Neural progenitor cell (in vitro differentiated cells): ENCODE data around the gene SLC35F3. TPM values are rescaled to one million over a fixed set of nuclear protein-coding genes. Genes with fewer than 3 reads are reported as not detected.

ENCODE experiments used
- DNase-seq: peaks from one replicate; pipeline ENCODE4 v3.0.0-alpha.2; 2016; ENCODE audit warnings: low spot score
- H2AFZ ChIP-seq: fragments of 200-600 bp; sonication (generic); replicated peaks from 2 replicates; pipeline ENCODE4 v1.6.1; 2016; ENCODE audit warnings: antibody characterized with exemption
- H3F3A ChIP-seq: fragments of 200-600 bp; sonication (generic); 2 replicates; pipeline ENCODE4 v1.6.1; 2016; ENCODE audit warnings: antibody characterized with exemption, low read depth
- H3K27ac ChIP-seq: fragments of 200-600 bp; sonication (generic); 2 replicates; pipeline ENCODE4 v1.5.1; 2016; ENCODE audit warnings: mild to moderate bottlenecking
- H3K27me3 ChIP-seq: fragments of 200-600 bp; sonication (generic); 2 replicates; pipeline ENCODE4 v1.6.1; 2016; ENCODE audit warnings: mild to moderate bottlenecking, moderate library complexity
- H3K36me3 ChIP-seq: fragments of 200-600 bp; sonication (generic); 2 replicates; pipeline ENCODE4 v1.5.1; 2016
- H3K4me1 ChIP-seq: fragments of 200-600 bp; sonication (generic); 2 replicates; pipeline ENCODE4 v1.6.1; 2016; ENCODE audit warnings: mixed run types
- H3K4me2 ChIP-seq: fragments of 200-600 bp; sonication (generic); 2 replicates; pipeline ENCODE4 v1.6.1; 2016
- H3K4me3 ChIP-seq: fragments of 200-600 bp; sonication (generic); 2 replicates; pipeline ENCODE4 v1.5.1; 2016
- H3K79me2 ChIP-seq: fragments of 200-600 bp; sonication (generic); 2 replicates; pipeline ENCODE4 v1.6.1; 2016; ENCODE audit warnings: low read depth
- H3K9ac ChIP-seq: fragments of 200-600 bp; sonication (generic); 2 replicates; pipeline ENCODE4 v1.6.1; 2016
- H3K9me3 ChIP-seq: fragments of 200-600 bp; sonication (generic); 2 replicates; pipeline ENCODE4 v1.5.1; 2016; ENCODE audit warnings: low read depth
- H4K20me1 ChIP-seq: fragments of 200-600 bp; sonication (generic); 2 replicates; pipeline ENCODE4 v1.6.1; 2016; ENCODE audit warnings: low read depth
- H3K27ac Mint-ChIP-seq: 3 replicates; pipeline ENCODE4 v1.8.0; 2021; ENCODE audit warnings: mixed read lengths
- H3K27me3 Mint-ChIP-seq: 2 replicates; pipeline ENCODE4 v1.8.0; 2022; ENCODE audit warnings: low read depth, mild to moderate bottlenecking, inconsistent platforms, moderate library complexity, mixed read lengths; ENCODE audit not compliant: insufficient read depth
- H3K36me3 Mint-ChIP-seq: 3 replicates; pipeline ENCODE4 v1.8.0; 2021; ENCODE audit warnings: mixed read lengths
- H3K4me1 Mint-ChIP-seq: 3 replicates; pipeline ENCODE4 v1.8.0; 2021; ENCODE audit warnings: mixed read lengths
- H3K4me3 Mint-ChIP-seq: 3 replicates; pipeline ENCODE4 v1.8.0; 2021; ENCODE audit warnings: mild to moderate bottlenecking, moderate library complexity, mixed read lengths
- H3K9me3 Mint-ChIP-seq: 3 replicates; pipeline ENCODE4 v1.8.0; 2020; ENCODE audit warnings: mixed read lengths
- EZH2 ChIP-seq: fragments of 200-600 bp; sonication (generic); IDR thresholded peaks from 2 replicates; pipeline ENCODE4 v1.6.1; 2017; ENCODE audit warnings: antibody characterized with exemption, mild to moderate bottlenecking, moderate library complexity
- EZH2phosphoT487 ChIP-seq: fragments of 200-600 bp; sonication (generic); IDR thresholded peaks from 2 replicates; pipeline ENCODE4 v1.6.1; 2017; ENCODE audit warnings: antibody characterized with exemption
- total RNA-seq: library from RNA; depleted of rRNA; stranded (reverse); fragments of >200 nt; gene quantifications from 2 replicates; pipeline ENCODE4 v1.2.3, GENCODE V29; 2015; ENCODE audit warnings: low replicate concordance
- TF ChIP-seq, protein P1 (sequence below): fragments of 200-600 bp; sonication (generic); IDR thresholded peaks from 2 replicates; pipeline ENCODE4 v1.5.1; 2017; ENCODE audit warnings: antibody characterized with exemption, mild to moderate bottlenecking

The SLC35F3 gene
- total RNA-seq, 1 donor from 2014 or later = 0.79 TPM

DNA sequence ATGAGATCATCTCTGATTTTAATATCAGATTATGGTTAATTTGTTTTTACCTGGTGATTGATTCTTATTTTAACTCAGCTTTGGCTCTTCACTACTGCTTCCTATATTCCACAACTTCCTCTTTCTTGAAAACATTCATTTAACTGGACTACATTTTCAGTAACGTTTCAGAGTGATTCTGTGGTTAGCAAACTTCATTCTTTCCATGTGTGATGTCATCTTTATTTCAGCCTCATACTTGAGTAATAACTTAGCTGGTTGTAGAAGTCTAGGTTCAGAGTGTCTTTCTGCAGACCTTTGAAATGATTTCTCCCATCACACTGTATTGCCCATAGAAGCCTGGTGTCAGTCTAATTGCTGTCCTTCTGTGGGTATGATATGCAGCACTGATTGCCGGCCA is 36.0 kb upstream of the SLC35F3 start:
- no peak overlapping the region for H3K4me3 Mint-ChIP-seq

DNA sequence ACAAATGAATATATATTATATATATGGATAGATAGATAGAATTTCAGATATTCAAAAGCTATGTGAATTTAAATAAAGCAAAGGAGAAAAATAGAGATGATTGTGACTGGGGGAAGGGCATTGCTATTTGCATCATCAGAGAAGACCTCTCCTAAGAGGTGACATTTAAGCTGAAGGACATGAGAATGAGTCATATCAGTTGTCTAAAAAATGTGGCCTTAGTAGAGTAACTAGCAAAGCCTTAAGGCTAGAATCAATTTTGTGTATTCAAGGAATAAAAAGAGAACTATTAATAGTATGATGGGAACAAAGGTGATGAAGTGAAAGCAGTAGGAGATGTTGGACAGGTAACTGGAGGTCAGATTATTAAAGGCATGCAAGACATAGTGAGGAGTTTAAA is 34.8 kb upstream of the SLC35F3 start:
- Histone ChIP-seq H4K20me1 (no peaks in the 10 kb centered on the region), H3K36me3 (peaks cover 9% of the 10 kb centered on the region), H2AFZ (no peak overlapping the region), H3K79me2 (no peaks in the 10 kb centered on the region), H3K27ac (no peak overlapping the region), H3K9ac (no peak overlapping the region), H3F3A (no peaks in the 10 kb centered on the region), H3K9me3 (peaks cover 12% of the 10 kb centered on the region), H3K4me2 (no peak overlapping the region), H3K4me3 (no peak overlapping the region), H3K4me1 (no peaks in the 10 kb centered on the region), H3K27me3 (no peaks in the 10 kb centered on the region)
- Mint-ChIP-seq H3K9me3 (peaks cover 22% of the 10 kb centered on the region), H3K4me3 (no peak overlapping the region), H3K4me1 (no peaks in the 10 kb centered on the region), H3K36me3 (no peaks in the 10 kb centered on the region), H3K27ac (no peak overlapping the region), H3K27me3 (peaks cover 2% of the 10 kb centered on the region)
- DNase-seq = no peak
- TF ChIP-seq EZH2phosphoT487 (no peak), EZH2 (no peak)
- TF ChIP-seq, protein P1, sequence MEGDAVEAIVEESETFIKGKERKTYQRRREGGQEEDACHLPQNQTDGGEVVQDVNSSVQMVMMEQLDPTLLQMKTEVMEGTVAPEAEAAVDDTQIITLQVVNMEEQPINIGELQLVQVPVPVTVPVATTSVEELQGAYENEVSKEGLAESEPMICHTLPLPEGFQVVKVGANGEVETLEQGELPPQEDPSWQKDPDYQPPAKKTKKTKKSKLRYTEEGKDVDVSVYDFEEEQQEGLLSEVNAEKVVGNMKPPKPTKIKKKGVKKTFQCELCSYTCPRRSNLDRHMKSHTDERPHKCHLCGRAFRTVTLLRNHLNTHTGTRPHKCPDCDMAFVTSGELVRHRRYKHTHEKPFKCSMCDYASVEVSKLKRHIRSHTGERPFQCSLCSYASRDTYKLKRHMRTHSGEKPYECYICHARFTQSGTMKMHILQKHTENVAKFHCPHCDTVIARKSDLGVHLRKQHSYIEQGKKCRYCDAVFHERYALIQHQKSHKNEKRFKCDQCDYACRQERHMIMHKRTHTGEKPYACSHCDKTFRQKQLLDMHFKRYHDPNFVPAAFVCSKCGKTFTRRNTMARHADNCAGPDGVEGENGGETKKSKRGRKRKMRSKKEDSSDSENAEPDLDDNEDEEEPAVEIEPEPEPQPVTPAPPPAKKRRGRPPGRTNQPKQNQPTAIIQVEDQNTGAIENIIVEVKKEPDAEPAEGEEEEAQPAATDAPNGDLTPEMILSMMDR = no peak

More for the DNA sequence above, 36.0 kb upstream of the SLC35F3 start:
- peaks cover 9% of the 10 kb centered on the region for H3K36me3 ChIP-seq
- H3K36me3 Mint-ChIP-seq = no peaks in the 10 kb centered on the region
- no peak overlapping the region for H3K4me3 ChIP-seq
- no peak overlapping the region for H3K9ac ChIP-seq
- H3K79me2 ChIP-seq = no peaks in the 10 kb centered on the region
- no peaks in the 10 kb centered on the region for H3K4me1 Mint-ChIP-seq
- H3F3A ChIP-seq = no peaks in the 10 kb centered on the region
- H3K4me1 ChIP-seq = no peaks in the 10 kb centered on the region
- H3K27ac Mint-ChIP-seq = no peak overlapping the region
- no peaks in the 10 kb centered on the region for H4K20me1 ChIP-seq
- no peak overlapping the region for H2AFZ ChIP-seq
- no peak overlapping the region for H3K27ac ChIP-seq
- H3K27me3 Mint-ChIP-seq = peaks cover 2% of the 10 kb centered on the region
- TF ChIP-seq, protein P1 = no peak
- TF ChIP-seq EZH2phosphoT487 = no peak
- no peak for TF ChIP-seq EZH2
- DNase-seq = no peak
- H3K27me3 ChIP-seq = no peaks in the 10 kb centered on the region
- peaks cover 22% of the 10 kb centered on the region for H3K9me3 Mint-ChIP-seq
- peaks cover 12% of the 10 kb centered on the region for H3K9me3 ChIP-seq
- no peak overlapping the region for H3K4me2 ChIP-seq

DNA sequence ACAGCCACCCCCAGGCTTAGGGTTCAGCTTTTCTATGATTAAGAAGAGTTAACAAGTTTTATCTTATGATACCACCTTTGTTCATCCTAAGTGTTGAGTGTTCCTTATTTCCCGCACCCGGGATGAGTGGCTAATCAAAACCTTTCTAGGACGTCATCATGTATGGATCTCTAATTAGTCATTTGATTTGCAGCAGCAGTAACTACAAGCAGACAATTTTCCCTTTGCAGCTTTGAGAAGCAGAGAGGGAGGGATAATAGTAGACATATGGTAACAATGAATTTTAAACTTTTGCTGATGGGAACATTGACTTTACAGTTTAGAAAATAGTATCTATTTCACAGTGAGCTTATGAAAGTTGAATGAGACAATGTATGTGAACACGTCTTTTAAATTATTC is 30.8 kb upstream of the SLC35F3 start:
- Histone ChIP-seq H3F3A (no peaks in the 10 kb centered on the region), H3K27ac (no peak overlapping the region), H3K36me3 (no peaks in the 10 kb centered on the region), H3K9me3 (no peaks in the 10 kb centered on the region), H3K27me3 (no peaks in the 10 kb centered on the region), H3K4me2 (no peak overlapping the region), H3K9ac (no peak overlapping the region), H3K79me2 (no peaks in the 10 kb centered on the region), H3K4me1 (no peaks in the 10 kb centered on the region), H2AFZ (no peak overlapping the region), H3K4me3 (no peak overlapping the region), H4K20me1 (no peaks in the 10 kb centered on the region)
- DNase-seq = no peak
- no peaks in the 10 kb centered on the region for H3K4me1 Mint-ChIP-seq
- H3K27ac Mint-ChIP-seq = no peak overlapping the region
- no peaks in the 10 kb centered on the region for H3K36me3 Mint-ChIP-seq
- peaks cover 4% of the 10 kb centered on the region for H3K9me3 Mint-ChIP-seq
- TF ChIP-seq EZH2phosphoT487 = no peak
- TF ChIP-seq EZH2 = no peak
- TF ChIP-seq, protein P1 = no peak
- H3K4me3 Mint-ChIP-seq = no peak overlapping the region
- H3K27me3 Mint-ChIP-seq = peaks cover 2% of the 10 kb centered on the region
